NCI-H1930 (cell line): ENCODE data around the gene LAMA5.

Experiments
- DNase-seq, 2 experiments: peaks; one replicate each; lab custom pipeline; 2025; lab: John Stamatoyannopoulos, UW

The LAMA5 gene

DNA sequence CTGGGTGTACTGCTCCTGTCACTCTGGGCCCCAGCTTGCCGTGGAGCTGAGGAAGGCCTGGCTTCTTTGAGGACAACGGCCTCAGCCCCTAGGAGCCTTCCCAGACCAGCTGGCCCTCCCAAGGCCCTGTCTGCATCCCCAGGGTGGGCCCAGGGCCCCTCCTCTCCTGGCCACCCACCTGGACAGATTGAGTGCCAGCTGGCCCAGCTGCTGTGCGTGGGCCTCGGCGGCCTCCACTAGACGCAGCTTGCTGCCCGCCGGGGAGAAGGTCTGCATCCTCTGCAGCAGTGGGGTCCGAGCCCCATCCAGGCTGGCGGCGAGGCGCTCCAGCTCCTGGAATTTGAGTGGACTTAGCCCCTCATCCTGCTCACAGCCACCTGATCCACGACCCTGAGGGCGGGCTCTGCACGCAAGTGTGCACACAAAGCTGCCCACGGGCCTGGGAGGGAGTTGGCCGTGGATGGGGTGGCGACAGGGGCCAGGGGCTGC is 49.9 kb downstream of the LAMA5 start:
- no peak for DNase-seq

DNA sequence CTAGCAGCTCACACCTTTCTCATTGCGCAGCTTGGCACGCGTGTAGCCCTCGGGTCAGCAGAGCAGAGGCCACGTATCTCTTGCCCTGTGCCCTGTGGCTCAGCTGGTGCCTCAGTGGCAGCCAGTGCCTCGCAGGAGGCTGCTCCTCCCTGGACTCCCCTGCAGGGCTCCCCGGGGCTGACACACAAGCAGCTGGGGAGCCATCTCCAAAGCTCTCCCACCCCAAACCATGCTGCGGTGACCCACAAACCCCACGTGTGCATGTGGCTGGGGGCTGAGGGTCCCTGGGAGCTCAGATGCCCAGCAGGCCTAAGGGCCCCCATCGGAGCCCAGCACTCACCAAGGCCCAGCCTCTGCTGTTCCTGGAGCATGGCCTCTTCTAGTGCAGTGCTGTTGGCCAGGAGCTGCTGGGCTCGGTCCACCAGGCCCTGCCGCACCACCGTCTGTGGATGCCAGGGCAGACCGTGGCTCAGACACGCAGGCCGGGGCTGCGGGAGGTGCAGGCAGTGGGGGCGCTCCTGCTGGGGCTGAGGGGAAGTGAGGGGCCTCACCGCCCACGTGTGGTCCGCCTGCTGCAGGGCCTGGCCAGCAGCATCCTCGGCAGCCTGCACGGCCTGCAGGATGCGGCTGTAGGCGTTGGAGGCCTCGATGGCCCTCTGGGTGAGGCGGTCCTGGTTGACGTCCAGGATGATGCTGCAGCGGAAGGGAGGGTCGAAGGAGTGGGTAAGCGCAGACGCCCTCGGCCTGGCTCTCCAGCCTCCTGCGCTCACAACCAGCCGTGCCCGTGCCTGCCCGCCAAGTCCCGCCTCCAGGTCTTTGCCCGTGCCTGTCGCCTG is 50.6 kb downstream of the LAMA5 start:
- no peak for DNase-seq

DNA sequence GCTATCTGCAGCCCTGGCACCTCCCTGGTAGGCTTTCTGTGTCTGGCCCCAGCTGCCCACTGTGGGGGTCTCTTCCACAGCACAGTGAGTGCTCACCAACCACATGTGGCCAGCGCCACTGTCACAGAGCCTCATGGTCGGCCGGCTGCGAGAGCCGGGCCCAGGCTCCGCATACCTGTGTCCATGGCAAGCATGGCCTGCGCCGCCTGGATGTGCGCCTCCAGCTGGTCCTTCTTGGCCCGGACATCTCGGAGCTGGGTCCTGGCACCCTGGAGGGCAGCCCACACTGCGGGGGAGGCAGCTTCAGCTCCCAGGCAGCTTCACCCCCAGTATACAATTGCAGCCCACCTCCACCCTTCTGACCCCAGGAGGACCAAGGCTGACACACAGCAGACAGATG is 51.3 kb downstream of the LAMA5 start:
- DNase-seq = no peak

DNA sequence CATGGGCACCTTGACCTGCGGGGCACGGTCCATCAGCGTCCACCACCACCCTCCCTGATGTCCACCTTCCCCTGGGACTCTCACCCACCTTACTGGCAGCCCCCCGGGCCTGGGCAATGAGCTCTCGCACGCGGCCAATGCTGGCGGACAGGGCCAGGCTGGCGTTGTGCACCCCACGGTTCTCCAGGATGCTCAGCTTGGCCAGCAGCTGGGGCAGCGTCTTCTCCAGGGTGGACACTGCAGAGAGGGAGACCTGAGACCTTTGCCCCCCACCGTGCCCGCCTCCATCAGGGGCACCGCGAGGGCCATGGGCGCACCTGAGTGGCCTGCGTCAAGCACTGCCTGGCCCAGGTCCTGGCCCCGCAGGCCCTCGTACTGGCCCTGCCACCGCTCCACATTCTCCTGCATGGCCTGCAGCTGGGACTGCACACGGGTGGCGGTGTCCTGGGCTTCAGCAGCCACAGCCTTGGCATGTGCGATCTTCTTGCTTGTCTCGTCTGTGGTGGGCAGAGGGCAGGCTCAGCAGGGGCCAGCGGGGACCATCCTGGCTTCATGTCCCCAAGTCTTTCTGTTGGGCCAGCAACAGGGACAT is 52.3 kb downstream of the LAMA5 start:
- no peak for DNase-seq

DNA sequence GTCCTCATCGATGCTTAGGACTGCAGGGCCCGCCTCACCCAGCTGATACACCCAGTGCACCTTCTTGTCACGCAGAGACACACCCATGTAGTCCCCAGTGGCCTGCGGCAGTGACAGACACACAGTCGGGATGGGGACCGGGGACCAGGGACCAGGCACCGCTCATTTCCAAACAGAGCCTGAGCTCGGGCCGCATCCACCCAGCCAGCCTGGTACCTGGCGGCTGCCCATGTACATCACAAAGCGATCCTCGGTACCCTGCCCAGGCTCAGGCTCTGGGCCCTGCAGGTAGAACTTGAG is 52.8 kb downstream of the LAMA5 start:
- DNase-seq = no peak

DNA sequence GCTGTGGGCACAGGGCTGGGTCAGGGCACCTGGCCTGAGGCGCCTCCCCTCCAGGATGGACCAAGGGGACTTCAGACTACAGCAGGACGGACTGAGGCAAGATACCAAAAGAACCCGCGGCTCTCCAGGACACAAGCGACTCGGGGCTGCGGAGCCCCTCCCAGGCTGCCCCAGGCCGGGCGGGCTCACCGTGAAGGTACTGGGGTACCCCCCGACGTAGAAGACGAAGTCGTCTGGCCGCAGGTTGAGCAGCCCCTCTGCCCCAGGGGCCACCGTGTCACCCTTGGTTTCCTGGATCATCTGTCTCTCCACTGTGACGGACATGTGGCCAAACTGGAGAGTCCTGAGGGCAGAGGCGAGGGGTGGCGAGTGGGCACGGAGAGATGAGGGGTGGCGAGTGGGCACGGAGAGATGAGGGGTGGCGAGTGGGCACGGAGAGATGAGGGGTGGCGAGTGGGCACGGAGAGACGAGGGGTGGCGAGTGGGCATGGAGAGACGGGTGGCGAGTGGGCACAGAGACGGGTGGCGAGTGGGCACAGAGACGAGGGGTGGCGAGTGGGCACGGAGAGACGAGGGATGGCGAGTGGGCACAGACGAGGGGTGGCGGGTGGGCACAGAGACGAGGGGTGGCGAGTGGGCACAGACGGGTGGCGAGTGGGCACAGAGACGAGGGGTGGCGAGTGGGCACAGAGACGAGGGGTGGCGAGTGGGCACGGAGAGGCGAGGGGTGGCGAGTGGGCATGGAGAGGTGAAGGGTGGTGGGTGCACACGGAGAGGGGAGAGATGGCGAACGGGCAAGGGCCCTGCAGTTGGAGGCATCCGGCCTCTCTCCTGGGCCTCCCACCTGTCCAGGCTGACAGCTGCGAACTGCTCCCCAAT is 53.4 kb downstream of the LAMA5 start:
- DNase-seq = no peak

DNA sequence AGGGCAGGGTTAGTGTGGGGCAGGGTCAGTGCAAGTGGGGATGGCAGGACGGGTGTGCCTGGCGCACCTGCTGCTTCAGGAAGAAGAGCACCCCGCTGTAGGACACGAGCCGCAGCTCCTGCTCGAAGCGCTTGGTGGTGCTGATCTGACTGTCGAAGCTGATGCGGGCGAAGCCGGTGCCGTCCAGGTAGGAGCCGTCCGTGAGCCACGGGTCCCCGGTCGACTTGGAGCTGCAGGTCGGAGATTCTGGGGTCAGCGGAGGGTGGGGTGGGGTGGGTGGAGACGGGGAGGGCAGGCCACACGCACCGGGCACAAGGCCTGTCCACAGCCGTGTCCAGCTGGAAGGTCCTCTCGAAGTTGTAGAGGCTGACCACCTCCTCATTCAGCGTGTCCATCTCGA is 54.1 kb downstream of the LAMA5 start:
- no peak for DNase-seq

DNA sequence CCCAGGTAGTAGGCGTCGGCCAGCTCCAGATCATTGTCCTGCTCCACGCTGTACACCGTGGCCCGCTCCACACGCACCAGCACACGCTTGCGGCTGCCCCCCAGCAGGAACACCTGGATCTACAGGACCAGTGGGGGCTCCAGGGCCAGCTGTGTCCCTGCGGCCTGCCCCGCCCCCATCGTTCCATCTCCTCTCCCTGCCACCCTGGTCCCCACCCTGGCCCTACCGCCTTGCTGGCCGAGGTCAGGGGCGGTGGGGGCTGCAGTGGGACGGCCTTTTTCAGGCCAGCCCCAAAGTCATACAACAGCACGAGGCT is 54.5 kb downstream of the LAMA5 start:
- DNase-seq = no peak

DNA sequence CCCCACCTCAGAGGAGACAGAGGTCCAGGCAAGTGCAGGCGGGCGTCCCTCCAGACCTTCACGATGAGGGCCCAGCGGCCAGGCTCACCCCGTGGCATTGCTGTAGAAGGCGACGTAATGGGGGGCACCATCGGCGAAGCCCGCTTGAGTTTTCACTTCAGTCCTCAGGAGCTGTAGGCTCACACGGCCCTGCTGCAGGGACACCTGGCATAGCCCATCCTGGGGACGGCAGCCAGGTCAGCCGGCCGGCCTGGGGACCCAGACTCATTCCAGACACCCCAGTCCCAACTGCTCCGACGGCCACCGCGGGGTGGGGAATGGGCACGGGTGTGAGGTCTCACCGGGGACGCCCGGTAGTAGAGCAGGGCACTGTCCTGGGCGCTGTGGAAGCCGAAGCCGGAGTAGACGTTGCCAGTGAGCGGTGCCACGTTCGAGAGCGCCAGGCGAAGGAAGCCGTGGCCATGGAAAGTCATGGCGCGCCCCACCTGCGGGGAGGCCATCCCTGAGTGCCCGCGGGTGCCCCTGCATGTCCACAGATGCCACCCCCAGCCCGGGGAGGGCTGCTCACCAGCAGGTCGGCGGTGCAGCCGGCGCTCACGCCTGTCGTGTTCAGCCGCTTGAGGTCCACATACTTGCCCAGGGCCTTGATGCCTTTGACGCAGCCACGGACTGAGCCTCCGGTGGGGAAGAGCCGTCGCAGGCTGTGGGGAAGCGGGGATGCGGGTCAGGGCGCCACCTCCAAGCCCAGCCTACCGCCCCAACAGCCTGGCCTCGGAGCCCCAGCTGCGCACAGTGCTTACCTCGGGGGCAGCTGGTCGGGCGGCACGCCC is 55.1 kb downstream of the LAMA5 start:
- DNase-seq = no peak

DNA sequence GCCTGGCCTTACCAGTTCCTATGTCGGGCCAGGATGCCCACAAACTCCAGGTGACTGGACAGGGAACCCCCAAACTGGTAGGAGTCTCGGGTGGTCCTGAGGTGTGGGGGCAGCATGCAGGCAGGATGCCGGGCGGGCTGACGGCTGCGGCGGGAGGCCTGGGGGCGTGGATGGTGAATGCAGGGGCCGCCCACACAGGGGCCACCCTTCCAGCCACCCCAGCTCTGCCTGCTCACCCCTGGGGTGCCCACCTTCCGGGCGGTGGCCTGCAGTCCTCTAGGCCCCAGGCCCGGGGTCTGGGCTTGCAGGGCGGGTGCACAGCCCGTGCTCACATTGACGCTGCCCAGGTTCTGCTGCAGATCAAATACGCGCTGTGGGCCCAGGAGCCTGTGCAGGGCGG is 56.0 kb downstream of the LAMA5 start:
- DNase-seq = no peak

DNA sequence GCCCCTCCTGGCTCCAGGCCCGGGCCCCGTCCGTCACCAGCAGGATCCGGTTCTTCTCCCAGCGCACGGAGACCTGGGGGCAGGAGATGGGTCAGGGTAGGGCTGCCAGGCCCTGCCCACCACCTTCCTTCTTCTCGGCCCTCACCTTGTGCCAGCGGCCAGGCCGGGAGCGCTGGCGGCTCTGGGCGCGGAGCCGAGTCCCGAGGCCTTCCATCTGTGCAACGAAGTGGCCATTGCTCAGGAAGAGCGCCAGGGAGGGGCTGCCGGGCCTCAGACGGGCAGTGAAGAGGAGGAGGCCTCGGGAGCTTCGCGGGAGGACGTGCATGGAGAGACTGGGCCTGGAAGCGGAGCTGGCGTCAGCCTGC is 56.4 kb downstream of the LAMA5 start:
- DNase-seq = no peak

DNA sequence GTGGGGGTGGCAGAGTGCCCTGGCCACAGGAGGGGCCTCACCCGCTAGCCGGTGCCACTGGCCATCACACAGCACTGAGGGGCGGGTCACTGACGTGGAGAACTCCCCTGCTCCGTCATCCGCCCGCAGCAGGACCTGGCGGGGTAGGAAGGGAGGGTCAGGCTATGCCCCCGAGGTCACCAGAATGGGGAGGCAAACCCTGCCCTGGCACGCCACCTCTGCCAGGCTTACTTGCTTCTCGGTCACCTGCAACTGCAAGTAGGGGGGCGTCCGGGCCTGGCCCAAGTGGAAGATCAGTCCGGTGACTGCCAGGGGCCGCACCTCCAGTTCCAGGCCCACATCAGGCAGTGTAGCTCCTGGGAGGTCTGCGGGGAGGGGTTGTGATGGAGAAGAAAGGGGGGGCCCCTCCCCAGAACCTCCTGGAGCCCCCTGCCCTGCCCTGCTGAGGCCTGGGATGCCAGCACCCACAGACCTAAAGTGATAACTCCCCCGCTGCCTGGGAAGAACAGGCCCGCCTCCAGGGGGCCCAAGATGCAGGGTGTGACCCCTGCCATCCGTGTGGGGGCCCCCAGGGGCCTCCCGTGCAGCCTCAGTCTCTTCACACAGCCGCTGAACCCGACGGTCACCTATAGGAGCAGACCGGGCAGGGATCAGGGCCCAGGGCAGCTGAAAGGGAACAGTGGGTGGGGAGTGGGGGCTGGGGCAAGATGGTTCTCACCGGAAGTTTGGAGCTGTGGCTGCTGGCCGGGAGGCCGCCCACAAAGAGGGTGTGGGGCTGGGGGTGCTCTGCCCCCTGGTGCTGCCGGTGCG is 57.0 kb downstream of the LAMA5 start:
- no peak for DNase-seq

DNA sequence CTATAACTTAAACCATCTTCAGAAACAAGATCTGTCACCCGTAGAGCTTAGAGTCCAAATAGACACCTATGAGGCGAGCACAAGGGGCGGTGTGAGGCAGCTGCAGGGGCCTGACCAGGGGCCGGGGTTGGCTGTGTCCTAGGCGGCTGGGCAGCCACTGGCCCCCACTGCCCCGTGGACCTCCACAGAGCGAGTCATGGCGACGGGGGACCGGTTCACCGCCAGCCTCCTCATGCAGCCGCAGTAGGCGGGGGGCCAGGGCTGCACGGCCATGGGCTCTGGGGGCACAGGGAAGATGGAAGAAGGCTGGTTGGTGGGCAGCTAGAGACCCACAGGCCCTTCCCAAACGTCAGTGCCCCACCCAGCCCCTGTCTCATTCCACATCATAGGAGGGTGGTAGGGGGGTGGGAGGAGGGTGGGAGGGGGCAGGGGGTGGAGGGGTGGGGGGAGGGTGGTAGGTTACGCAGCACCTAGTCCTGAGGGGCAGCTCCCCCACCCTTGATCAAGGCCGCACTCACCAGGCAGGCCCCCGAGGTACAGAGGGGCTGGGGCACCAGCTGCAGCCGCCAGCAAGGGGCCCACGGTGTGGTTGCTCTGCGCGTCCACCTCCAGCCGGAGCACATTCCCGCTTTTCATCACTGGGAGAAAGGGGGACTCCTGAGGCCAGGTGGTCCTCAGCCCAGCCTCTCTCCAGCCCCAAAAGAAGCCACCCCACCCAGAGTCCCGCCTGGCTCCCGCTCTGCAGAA is 57.7 kb downstream of the LAMA5 start:
- no peak for DNase-seq

DNA sequence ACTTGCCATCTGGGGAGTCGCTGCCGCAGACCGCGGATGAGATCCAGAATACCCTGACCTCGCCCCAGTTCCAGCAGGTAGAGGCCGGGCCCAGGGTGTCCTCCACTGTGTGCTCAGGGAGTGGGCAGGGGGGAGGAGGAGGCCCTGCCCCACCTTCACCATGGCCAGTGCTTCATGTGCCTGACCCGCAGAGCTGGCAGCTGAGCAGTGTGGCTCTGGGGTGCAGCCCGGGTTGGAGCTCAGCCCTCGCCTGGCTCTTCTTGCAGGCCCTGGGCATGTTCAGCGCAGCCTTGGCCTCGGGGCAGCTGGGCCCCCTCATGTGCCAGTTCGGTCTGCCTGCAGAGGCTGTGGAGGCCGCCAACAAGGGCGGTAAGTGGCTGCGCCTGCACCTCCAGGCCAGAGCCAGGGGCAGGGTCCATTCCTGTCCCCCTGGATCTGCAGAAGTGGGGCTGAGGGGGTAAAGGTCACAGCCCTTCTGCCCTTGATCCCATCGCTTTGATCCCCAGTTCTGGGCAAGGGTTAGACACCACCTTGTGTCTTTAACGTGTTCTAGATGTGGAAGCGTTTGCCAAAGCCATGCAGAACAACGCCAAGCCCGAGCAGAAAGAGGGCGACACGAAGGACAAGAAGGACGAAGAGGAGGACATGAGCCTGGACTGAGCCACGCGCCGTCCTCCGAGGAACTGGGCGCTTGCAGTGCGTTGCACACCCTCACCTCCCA is 58.9 kb downstream of the LAMA5 start:
- no peak for DNase-seq

DNA sequence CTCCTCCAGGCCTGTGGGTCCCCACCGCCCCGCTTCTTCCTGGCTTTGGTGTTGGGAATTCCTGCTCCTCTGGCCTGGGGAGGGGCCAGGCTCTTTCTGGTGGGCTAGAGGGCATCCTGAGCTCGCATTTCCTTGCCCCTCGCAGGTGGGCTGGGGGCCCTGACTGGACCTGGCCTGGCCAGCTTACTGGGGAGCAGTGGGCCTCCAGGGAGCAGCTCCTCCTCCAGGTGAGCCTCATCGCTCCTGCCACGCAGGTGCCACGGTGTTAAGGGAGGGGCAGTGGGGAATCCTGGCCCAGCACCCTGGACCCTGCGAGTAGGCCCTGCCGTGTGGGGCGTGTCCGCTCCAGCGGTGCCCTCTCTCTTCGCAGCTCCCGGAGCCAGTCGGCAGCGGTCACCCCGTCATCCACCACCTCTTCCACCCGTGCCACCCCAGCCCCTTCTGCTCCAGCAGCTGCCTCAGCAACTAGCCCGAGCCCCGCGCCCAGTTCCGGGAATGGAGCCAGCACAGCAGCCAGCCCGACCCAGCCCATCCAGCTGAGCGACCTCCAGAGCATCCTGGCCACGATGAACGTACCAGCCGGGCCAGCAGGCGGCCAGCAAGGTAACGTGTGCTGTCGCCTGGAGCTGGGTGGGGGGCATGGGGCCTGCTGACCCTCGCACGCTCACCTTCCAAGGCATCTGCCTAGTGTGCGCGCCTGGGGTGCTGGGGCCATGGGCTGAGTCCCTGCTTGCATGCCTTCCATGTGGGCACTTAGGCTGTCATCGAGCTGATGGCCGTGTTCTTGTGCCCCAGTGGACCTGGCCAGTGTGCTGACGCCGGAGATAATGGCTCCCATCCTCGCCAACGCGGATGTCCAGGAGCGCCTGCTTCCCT is 59.6 kb downstream of the LAMA5 start:
- DNase-seq = no peak

DNA sequence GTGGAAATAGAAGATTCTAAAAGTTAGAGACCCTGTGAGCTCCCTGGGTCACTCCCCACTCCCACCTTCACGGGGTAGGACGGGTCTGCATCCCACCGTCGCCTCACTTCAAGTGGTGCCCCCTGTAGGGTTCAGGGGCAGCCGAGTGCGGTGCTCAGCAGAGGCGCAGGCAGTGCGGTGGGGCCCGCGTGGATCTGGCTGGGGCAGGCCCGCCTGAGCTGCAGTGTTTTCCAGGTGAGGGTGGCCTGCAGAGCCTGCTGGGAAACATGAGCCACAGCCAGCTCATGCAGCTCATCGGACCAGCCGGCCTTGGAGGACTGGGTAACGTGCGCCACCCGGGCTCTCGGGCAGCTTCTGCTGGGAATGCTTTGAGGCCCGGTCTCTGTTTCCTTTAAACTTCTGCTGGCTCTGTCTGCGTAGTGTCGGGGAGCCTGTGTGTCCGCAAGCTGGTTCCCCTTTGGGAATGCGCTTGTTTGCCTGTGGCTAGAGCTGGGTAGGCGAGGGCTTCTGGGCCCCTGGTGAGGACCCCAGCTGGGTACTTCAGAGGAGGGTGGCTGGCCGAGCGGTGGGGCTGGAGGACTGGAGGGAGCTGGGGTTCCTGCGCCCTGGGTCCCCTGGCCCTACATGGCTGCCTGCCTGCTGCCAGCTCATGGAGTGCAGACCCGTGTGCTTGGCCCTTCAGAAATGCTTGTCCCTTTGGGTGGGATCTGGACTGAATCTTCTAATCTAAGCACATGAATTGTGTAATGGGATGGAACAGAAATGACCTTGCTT is 60.5 kb downstream of the LAMA5 start:
- DNase-seq = no peak

DNA sequence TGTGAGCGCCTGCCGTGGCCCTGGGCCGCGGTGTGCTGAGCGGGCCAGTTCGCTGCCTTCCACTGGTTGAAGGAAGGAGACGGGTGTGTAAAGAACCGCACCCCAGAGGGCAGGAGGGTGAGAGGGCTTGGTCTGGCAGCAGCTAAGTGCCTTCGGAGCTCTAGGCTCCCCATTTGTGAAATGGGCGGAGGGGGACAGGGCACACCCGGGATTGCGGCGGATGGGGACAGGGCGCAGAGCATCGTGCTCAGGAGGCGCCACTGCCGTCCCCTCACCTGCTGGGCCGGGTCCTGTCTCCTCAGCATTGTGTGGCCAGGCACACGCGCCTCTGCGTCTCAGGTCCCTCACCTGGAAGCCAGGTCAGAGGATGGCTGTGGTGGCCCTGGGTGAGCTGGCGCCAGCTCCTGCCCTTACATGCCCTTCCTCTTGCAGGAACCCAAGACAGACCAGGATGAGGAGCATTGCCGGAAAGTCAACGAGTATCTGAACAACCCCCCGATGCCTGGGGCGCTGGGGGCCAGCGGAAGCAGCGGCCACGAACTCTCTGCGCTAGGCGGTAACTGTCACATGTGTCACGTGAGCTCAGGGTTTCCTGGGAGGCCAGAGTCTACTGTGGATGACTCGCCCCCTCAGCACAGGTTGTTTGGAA is 61.2 kb downstream of the LAMA5 start:
- no peak for DNase-seq
